ENCODE results near the gene MACROH2A1. TPM values are rescaled to one million over a fixed set of nuclear protein-coding genes. Genes with fewer than 3 reads are reported as not detected.

Gene MACROH2A1
- total RNA-seq, 4 donors from 2014 or later = 196 to 251 (median 209) TPM

- 72% methylated on average over 11 of the region's 12 CpGs for WGBS
- Histone ChIP-seq H3K4me1 (no peaks in the 10 kb centered on the region), H3K27ac (no peak overlapping the region), H3K4me3 (no peak overlapping the region), H3K27me3 (peaks cover 8% of the 10 kb centered on the region), H3K9me3 (no peaks in the 10 kb centered on the region), H3K36me3 (no peaks in the 10 kb centered on the region)
- DNase-seq (ENCODE audit: low spot score in 2 of 2) = no peak
- TF ChIP-seq POLR2AphosphoS5 (IDR thresholded peaks at IDR 0.05) (no peak), CTCF (IDR thresholded peaks at IDR 0.05) (no peak), POLR2A (IDR thresholded peaks at IDR 0.05) (no peak), EP300 (IDR thresholded peaks at IDR 0.05) (no peak)
Measured at GRCh38 chr5:135304352-135305221, 94.4 kb downstream of the MACROH2A1 start.

DNA sequence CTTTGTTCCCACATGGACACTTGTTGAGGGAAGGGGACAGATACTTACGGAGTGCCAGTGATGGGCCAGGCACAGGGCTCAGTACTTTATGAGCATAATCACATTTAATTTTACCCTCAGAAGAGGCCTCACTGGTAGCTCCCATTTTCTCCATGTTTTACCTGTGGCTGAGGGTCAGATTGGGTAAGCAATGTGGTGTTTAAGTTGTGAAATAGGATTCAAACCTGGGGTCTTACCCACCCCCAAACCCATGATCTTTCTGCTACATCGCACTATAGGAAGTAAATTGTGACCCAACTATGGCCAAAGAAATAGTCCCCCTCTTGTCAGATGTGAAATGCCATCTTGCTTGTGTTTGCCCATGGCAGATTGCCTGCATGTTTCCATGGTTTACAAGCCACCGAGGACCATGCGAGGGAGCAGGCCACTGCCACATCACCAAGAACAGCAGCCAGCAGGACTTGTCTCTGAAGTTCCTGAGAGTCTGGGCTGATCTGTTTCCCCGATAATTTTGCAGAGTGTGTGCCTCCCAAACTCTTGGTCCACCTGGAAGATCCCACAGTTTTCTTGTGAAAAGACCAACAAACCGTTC, 95.4 kb downstream of the MACROH2A1 start:
- Histone ChIP-seq H3K36me3 (no peaks in the 10 kb centered on the region), H3K4me3 (no peak overlapping the region), H3K9me3 (no peaks in the 10 kb centered on the region), H3K27me3 (peaks cover 8% of the 10 kb centered on the region), H3K4me1 (no peaks in the 10 kb centered on the region), H3K27ac (no peak overlapping the region)
- DNase-seq (ENCODE audit: low spot score in 2 of 2) = no peak
- 74% methylated on average over 6 of the region's 6 CpGs for WGBS
- no peak for TF ChIP-seq EP300 (IDR thresholded peaks at IDR 0.05)

- no peak for TF ChIP-seq POLR2A (IDR thresholded peaks at IDR 0.05)
- no peak for TF ChIP-seq EP300 (IDR thresholded peaks at IDR 0.05)
- TF ChIP-seq POLR2AphosphoS5 (IDR thresholded peaks at IDR 0.05) = no peak
- TF ChIP-seq CTCF (IDR thresholded peaks at IDR 0.05) = no peak
- no peak for DNase-seq (ENCODE audit: low spot score in 2 of 2)
- Histone ChIP-seq H3K4me1 (no peaks in the 10 kb centered on the region), H3K27me3 (no peaks in the 10 kb centered on the region), H3K27ac (no peak overlapping the region), H3K9me3 (no peaks in the 10 kb centered on the region), H3K4me3 (no peak overlapping the region), H3K36me3 (no peaks in the 10 kb centered on the region)
- 94% methylated on average over 5 of the region's 5 CpGs for WGBS
Measured at GRCh38 chr5:135296900-135297816, 101.9 kb downstream of the MACROH2A1 start.

- no peak for DNase-seq (ENCODE audit: low spot score in 2 of 2)
- Histone ChIP-seq H3K27me3 (no peaks in the 10 kb centered on the region), H3K27ac (no peak overlapping the region), H3K4me3 (no peak overlapping the region), H3K4me1 (no peaks in the 10 kb centered on the region), H3K9me3 (no peaks in the 10 kb centered on the region), H3K36me3 (no peaks in the 10 kb centered on the region)
- TF ChIP-seq CTCF (IDR thresholded peaks at IDR 0.05) = no peak
- TF ChIP-seq EP300 (IDR thresholded peaks at IDR 0.05) = no peak
- TF ChIP-seq POLR2A (IDR thresholded peaks at IDR 0.05) = no peak
- no peak for TF ChIP-seq POLR2AphosphoS5 (IDR thresholded peaks at IDR 0.05)
- 88% methylated on average over 2 of the region's 2 CpGs for WGBS
Measured at GRCh38 chr5:135295852-135296251, 103.2 kb downstream of the MACROH2A1 start.

GRCh38 chr5:135294793-135295192, 104.2 kb downstream of the MACROH2A1 start:
- no peak overlapping the region for H3K4me3 ChIP-seq
- no peaks in the 10 kb centered on the region for H3K4me1 ChIP-seq
- H3K36me3 ChIP-seq = no peaks in the 10 kb centered on the region
- DNase-seq (ENCODE audit: low spot score in 2 of 2) = no peak
- H3K27me3 ChIP-seq = no peaks in the 10 kb centered on the region
- TF ChIP-seq EP300 (IDR thresholded peaks at IDR 0.05) = no peak
- no peak for TF ChIP-seq POLR2A (IDR thresholded peaks at IDR 0.05)
- no peak for TF ChIP-seq CTCF (IDR thresholded peaks at IDR 0.05)
- TF ChIP-seq POLR2AphosphoS5 (IDR thresholded peaks at IDR 0.05) = no peak
- H3K27ac ChIP-seq = no peak overlapping the region
- WGBS = 93% methylated on average over 4 of the region's 4 CpGs
- H3K9me3 ChIP-seq = no peaks in the 10 kb centered on the region
